WI38 (cell line): ENCODE data around the gene USP35.
"Not testable (repeated sequence)": the region's sequence is repeated elsewhere in the genome, so short reads cannot be mapped to it uniquely, and the experiment has no call there.

Source experiments
- H3K4me3 ChIP-seq: 2 replicates; pipeline ENCODE4 v1.5.1; 2011; ENCODE audit warnings: low read depth, mild to moderate bottlenecking, control low read depth, low read length
- CTCF ChIP-seq: IDR thresholded peaks from 2 replicates; pipeline ENCODE4 v1.5.1; 2012; ENCODE audit warnings: low read depth, mild to moderate bottlenecking, control low read depth, low read length

Gene USP35

GRCh38 chr11:78170874-78171549 is 17.7 kb upstream of the USP35 start:
- H3K4me3 ChIP-seq, result no peak overlapping the region
- no peak for TF ChIP-seq CTCF

- no peak overlapping the region for H3K4me3 ChIP-seq
- TF ChIP-seq CTCF, result no peak
Measured at GRCh38 chr11:78171951-78172350, 16.8 kb upstream of the USP35 start.

- H3K4me3 ChIP-seq, result not testable (repeated sequence)
Measured at GRCh38 chr11:78175862-78176261, 12.9 kb upstream of the USP35 start.

GRCh38 chr11:78176605-78177141 is 12.0 kb upstream of the USP35 start:
- TF ChIP-seq CTCF, result no peak
- H3K4me3 ChIP-seq, result no peak overlapping the region

GRCh38 chr11:78177216-78177615 is 11.5 kb upstream of the USP35 start:
- TF ChIP-seq CTCF, result no peak

GRCh38 chr11:78179459-78180071 is 9.2 kb upstream of the USP35 start:
- no peak overlapping the region for H3K4me3 ChIP-seq
- TF ChIP-seq CTCF, result no peak

More at GRCh38 chr11:78177216-78177615, 11.5 kb upstream of the USP35 start:
- H3K4me3 ChIP-seq, result no peak overlapping the region

GRCh38 chr11:78180751-78181150 is 8.0 kb upstream of the USP35 start:
- H3K4me3 ChIP-seq, result no peak overlapping the region
- no peak for TF ChIP-seq CTCF

- no peak for TF ChIP-seq CTCF
- no peak overlapping the region for H3K4me3 ChIP-seq
Measured at GRCh38 chr11:78181185-78181584, 7.5 kb upstream of the USP35 start.
